HFF-Myc (cell line): ENCODE data around the gene DCAF10.

ENCODE experiments used
- DNase-seq: peaks from one replicate; pipeline ENCODE4 v3.0.0-alpha.2; 2011; ENCODE audit warnings: low read depth; ENCODE audit errors: extremely low read depth
- H3K4me3 ChIP-seq: replicated peaks from 2 replicates; pipeline ENCODE4 v1.5.1; 2011; ENCODE audit warnings: low read depth, mild to moderate bottlenecking, control low read depth, low read length
- TF ChIP-seq, protein P1 (sequence below): IDR thresholded peaks from 2 replicates; pipeline ENCODE4 v1.5.1; 2012; ENCODE audit warnings: mild to moderate bottlenecking, low read depth, low read length, control low read depth; ENCODE audit errors: missing control alignments

Gene DCAF10

DNA sequence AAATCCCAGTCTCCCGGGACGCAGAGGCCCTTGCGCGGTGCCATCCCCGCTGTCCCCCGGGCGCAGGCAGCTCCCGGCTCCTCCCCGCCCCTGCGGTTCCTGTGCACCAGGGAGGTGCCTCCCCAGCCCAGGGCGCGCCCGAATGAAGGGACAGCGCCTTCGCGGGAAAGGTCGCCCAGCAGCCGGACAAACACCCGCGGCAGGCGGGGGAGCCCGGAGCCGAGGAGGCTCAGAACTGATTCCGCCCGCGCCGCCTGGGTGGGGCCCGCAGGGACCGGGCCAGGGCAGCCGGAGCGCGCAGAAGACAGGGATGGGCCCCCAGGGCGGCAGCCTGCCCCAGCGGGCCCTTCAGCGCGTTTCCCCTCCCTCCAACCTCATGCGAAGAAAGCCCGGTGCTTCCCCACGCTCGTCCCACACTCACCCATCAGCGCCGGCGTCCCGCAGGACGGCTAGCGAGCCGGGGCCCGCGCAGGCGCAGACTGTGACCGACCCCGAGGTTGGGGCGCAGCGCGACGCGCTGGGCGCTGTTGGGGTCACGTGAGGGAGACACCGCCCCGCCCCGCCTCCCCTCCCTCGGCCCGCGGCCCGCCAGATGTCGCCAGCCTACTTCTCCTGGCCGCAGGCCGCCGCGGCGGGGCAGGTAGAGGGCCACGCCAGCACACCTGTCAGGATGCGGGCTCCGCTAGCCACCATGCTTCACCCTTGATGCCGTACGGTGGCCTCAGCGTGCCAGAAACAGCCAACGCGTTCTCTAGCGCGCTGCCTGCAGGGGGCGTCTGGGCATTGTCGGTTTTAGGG lies 103.2 kb downstream of the DCAF10 start, which contains the start of gene SLC25A51:
Gene SLC25A51, minus strand, starts transcription at position 481 of the 798 bp plus-strand sequence. CDS start 15,577 bp downstream, outside the sequence.
- peak within 1 kb of the TSS; percentile 67 for H3K4me3 ChIP-seq
- peak; percentile 65 for DNase-seq
- TF ChIP-seq, protein P1, sequence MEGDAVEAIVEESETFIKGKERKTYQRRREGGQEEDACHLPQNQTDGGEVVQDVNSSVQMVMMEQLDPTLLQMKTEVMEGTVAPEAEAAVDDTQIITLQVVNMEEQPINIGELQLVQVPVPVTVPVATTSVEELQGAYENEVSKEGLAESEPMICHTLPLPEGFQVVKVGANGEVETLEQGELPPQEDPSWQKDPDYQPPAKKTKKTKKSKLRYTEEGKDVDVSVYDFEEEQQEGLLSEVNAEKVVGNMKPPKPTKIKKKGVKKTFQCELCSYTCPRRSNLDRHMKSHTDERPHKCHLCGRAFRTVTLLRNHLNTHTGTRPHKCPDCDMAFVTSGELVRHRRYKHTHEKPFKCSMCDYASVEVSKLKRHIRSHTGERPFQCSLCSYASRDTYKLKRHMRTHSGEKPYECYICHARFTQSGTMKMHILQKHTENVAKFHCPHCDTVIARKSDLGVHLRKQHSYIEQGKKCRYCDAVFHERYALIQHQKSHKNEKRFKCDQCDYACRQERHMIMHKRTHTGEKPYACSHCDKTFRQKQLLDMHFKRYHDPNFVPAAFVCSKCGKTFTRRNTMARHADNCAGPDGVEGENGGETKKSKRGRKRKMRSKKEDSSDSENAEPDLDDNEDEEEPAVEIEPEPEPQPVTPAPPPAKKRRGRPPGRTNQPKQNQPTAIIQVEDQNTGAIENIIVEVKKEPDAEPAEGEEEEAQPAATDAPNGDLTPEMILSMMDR = peak; percentile 90

DNA sequence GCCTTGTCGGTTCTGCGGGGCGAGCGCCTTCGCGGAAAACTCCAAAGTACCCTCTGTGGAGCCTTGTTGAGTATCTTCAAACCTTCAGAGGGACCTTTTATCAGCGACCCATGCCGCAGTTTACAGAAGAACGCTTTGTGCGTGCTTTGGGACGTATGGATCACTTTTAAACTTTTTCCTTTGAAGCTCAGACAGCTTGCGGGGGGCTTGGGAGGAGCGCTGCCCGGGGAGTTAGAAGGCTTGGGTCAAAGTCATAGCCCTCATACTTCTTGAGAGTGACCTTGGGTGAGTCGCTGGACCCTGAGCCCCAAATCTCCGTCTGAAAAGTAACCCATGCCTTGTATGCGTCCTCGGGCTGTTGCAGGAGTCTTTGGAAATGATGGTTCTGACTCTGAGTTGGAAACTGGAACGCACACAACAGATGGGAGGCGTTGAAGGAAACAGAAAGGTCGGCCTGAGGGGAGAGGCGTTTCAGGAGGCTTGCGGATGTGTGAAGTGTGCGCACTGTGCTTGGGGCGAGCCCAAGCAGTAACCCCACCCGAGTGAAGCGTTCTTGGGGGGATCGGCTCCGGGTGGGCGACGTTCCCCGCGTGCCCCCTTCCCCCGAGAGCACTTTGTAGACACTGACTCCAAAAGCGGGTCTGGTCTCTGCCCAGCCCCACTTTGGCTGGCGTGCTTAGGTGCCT lies 104.0 kb downstream of the DCAF10 start:
- TF ChIP-seq, protein P1 = no peak
- H3K4me3 ChIP-seq = peak overlapping the region; percentile 67

DNA sequence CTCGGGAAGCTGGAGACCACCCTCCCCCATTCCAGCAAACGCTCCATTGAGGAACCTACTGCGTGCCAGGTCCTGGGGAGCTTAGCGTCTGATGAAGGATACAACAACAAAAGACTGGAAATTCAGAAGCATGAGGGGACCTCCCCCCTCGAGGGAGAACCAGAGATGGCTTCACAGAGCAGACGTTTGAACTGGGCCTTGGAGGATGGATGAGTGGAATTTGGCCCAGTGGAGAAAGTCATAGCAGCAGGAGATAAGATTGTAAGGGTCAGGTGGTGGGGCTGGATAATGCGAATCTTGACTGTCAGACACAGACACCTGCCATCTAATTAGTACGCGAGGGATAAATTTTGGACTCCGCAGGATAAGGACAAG lies 104.5 kb downstream of the DCAF10 start:
- DNase-seq = no peak
- peak overlapping the region; percentile 67 for H3K4me3 ChIP-seq
- TF ChIP-seq, protein P1 = no peak

More for the DNA sequence above, 104.0 kb downstream of the DCAF10 start:
- DNase-seq = no peak

DNA sequence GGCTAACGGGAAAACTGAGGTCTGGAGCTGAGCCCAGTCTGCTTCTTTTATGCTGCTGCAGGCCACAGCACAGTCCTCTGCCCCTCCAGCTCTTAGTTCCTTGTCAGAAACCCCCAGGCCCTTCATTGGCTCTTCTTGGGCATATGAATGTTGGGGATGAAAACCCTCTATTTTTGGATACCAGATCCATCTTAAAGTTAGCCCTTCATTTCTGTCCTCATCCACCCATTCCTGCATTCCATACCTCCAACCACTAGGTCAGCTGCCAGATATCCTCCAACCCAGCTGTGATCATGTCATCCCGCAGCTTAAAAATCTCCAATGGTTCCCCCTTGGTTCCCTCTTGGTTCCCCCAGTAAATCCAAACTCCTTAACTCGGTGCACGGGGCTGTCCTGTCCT lies 105.2 kb downstream of the DCAF10 start:
- no peak overlapping the region for H3K4me3 ChIP-seq
- no peak for DNase-seq
- TF ChIP-seq, protein P1 = no peak

DNA sequence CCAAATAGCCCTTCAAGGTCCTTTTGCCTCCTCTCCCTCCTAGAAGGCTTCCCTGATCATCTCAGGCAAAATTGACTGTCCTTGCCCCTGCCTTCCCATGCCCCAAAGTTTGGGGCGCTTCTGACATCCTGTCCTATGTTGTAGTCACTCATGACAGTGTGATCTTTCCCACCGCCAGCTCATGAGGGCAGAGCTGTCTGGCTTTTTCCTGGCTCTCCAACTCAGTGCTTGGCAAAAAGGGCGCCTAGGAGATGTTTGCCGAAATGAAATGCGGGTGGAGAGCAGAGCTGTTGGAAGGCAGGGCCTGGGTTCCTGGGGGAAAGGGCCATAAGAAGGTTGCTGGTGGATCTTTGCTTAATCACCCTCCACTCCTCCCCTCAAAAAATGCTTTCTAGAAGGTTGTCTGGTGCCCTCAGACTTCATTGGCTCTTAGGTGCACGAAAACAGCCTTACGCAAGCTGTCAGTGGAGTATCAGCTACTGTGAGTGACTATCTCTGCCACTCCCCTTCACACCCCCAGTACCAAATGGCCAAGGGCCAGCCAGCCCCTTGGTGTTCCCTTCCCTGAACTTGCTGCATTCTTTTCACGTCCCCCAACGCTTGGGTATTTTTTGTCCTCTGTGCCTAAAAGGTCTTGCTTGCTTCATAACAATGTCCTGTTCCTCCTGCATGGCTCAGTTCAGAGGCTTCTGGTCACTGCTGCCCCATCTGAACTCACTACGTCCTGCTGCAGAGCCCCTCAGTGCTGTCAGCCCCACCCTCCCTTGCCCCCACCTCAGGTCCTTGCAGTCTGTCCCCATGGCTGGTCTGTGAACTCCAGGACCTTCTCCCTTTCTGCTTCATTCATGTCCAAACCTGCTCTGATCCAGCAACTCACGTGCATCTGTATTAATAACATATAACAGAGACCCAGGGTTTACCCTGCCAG lies 106.0 kb downstream of the DCAF10 start:
- TF ChIP-seq, protein P1 = no peak
- H3K4me3 ChIP-seq = no peak overlapping the region
- DNase-seq = no peak

DNA sequence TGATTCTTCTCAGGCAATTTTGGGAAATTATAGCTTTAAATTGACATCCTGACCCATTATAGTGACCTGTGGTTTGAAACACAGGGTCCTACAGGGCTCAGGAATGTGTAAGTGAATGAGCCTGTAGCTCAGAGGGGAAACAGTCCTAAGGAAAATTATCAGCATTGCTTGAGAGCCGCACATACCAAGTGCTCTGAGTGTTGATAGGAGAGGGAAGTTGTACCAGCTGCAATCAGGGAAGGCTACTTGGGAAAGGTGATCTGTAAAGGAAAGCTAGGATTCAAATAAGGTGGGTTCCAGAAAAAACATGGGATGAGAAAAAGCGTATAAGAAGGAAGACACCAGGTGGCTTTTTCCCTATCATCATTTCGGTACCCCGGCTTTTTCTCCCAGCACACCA lies 107.7 kb downstream of the DCAF10 start:
- no peak for DNase-seq
- no peak overlapping the region for H3K4me3 ChIP-seq
- TF ChIP-seq, protein P1 = no peak
